ENCODE measurements around the gene SARS1.

SARS1 gene

GRCh38 chr1:109191891-109192290, 21.8 kb upstream of the SARS1 start:
- Histone ChIP-seq H3K4me1 (ENCODE audit: insufficient read depth, low read length, poor library complexity, severe bottlenecking) (no peaks in the 10 kb centered on the region), H3K27me3 (ENCODE audit: insufficient read depth, low read length, poor library complexity, severe bottlenecking) (peaks cover 14% of the 10 kb centered on the region), H3F3A (ENCODE audit: low read depth) (no peaks in the 10 kb centered on the region), H3K9ac (ENCODE audit: low read depth, low read length, poor library complexity, severe bottlenecking) (no peak overlapping the region), H3K4me3 (ENCODE audit: low read length, poor library complexity, severe bottlenecking) (no peak overlapping the region), H2AFZ (ENCODE audit: low read length) (no peak overlapping the region), H3K4me2 (ENCODE audit: low read depth, low read length, poor library complexity, severe bottlenecking) (no peak overlapping the region), H4K20me1 (ENCODE audit: insufficient read depth, low read length, poor library complexity, severe bottlenecking) (no peaks in the 10 kb centered on the region), H3K36me3 (ENCODE audit: insufficient read depth, low read length) (no peaks in the 10 kb centered on the region), H3K79me2 (ENCODE audit: insufficient read depth, low read length) (no peaks in the 10 kb centered on the region), H3K9me2 (replicated peaks; ENCODE audit: low read depth, low read length) (no peaks in the 10 kb centered on the region), H3K9me3 (ENCODE audit: insufficient read depth, low read depth, low read length) (no peaks in the 10 kb centered on the region)
- no peak for TF ChIP-seq CTCF (conservative IDR thresholded peaks at IDR 0.05; ENCODE audit: low read length)
- TF ChIP-seq EZH2phosphoT487 (IDR thresholded peaks at IDR 0.05; ENCODE audit: borderline replicate concordance) = no peak

GRCh38 chr1:109192433-109192832, 21.3 kb upstream of the SARS1 start:
- Histone ChIP-seq H3K27me3 (ENCODE audit: insufficient read depth, low read length, poor library complexity, severe bottlenecking) (peaks cover 12% of the 10 kb centered on the region), H3K9me2 (replicated peaks; ENCODE audit: low read depth, low read length) (no peaks in the 10 kb centered on the region), H3K4me1 (ENCODE audit: insufficient read depth, low read length, poor library complexity, severe bottlenecking) (no peaks in the 10 kb centered on the region), H3K9ac (ENCODE audit: low read depth, low read length, poor library complexity, severe bottlenecking) (no peak overlapping the region), H3K36me3 (ENCODE audit: insufficient read depth, low read length) (no peaks in the 10 kb centered on the region), H3K79me2 (ENCODE audit: insufficient read depth, low read length) (no peaks in the 10 kb centered on the region), H3K4me3 (ENCODE audit: low read length, poor library complexity, severe bottlenecking) (no peak overlapping the region), H4K20me1 (ENCODE audit: insufficient read depth, low read length, poor library complexity, severe bottlenecking) (no peaks in the 10 kb centered on the region), H3K4me2 (ENCODE audit: low read depth, low read length, poor library complexity, severe bottlenecking) (no peak overlapping the region), H2AFZ (ENCODE audit: low read length) (no peak overlapping the region), H3F3A (ENCODE audit: low read depth) (no peaks in the 10 kb centered on the region), H3K9me3 (ENCODE audit: insufficient read depth, low read depth, low read length) (no peaks in the 10 kb centered on the region)
- TF ChIP-seq CTCF (conservative IDR thresholded peaks at IDR 0.05; ENCODE audit: low read length) = no peak
- TF ChIP-seq EZH2phosphoT487 (IDR thresholded peaks at IDR 0.05; ENCODE audit: borderline replicate concordance) = no peak

GRCh38 chr1:109193653-109194590, 19.8 kb upstream of the SARS1 start:
- Histone ChIP-seq H3F3A (ENCODE audit: low read depth) (no peaks in the 10 kb centered on the region), H3K9me3 (ENCODE audit: insufficient read depth, low read depth, low read length) (no peaks in the 10 kb centered on the region), H3K9me2 (replicated peaks; ENCODE audit: low read depth, low read length) (no peaks in the 10 kb centered on the region), H3K4me1 (ENCODE audit: insufficient read depth, low read length, poor library complexity, severe bottlenecking) (no peaks in the 10 kb centered on the region), H2AFZ (ENCODE audit: low read length) (peak overlapping the region; percentile 47), H3K4me3 (ENCODE audit: low read length, poor library complexity, severe bottlenecking) (no peak overlapping the region), H3K27me3 (ENCODE audit: insufficient read depth, low read length, poor library complexity, severe bottlenecking) (peaks cover 14% of the 10 kb centered on the region), H4K20me1 (ENCODE audit: insufficient read depth, low read length, poor library complexity, severe bottlenecking) (no peaks in the 10 kb centered on the region), H3K4me2 (ENCODE audit: low read depth, low read length, poor library complexity, severe bottlenecking) (no peak overlapping the region), H3K9ac (ENCODE audit: low read depth, low read length, poor library complexity, severe bottlenecking) (no peak overlapping the region), H3K36me3 (ENCODE audit: insufficient read depth, low read length) (no peaks in the 10 kb centered on the region), H3K79me2 (ENCODE audit: insufficient read depth, low read length) (no peaks in the 10 kb centered on the region)
- TF ChIP-seq CTCF (conservative IDR thresholded peaks at IDR 0.05; ENCODE audit: low read length) = peak; percentile 81
- no peak for TF ChIP-seq EZH2phosphoT487 (IDR thresholded peaks at IDR 0.05; ENCODE audit: borderline replicate concordance)

Measured in Loucy (cell line).